ENCODE measurements around the gene ARHGAP15.

Gene ARHGAP15

GRCh38 chr2:143110758-143111428 lies 18.3 kb upstream of the ARHGAP15 start:
- peak; percentile 76 for TF ChIP-seq RAD21 (IDR thresholded peaks at IDR 0.05; ENCODE audit: low read depth)
- TF ChIP-seq EGR1 (IDR thresholded peaks at IDR 0.05), result no peak

GRCh38 chr2:143117225-143117624 lies 12.0 kb upstream of the ARHGAP15 start:
- TF ChIP-seq NFIC (IDR thresholded peaks at IDR 0.05) (no peak), YY1 (IDR thresholded peaks at IDR 0.05; ENCODE audit: low read depth) (no peak), FOXM1 (IDR thresholded peaks at IDR 0.05; ENCODE audit: borderline replicate concordance, low read depth) (no peak), CREB1 (IDR thresholded peaks at IDR 0.05; ENCODE audit: low read depth) (no peak), TCF12 (IDR thresholded peaks at IDR 0.05; ENCODE audit: low read depth) (no peak), CEBPB (IDR thresholded peaks at IDR 0.05) (no peak)

GRCh38 chr2:143121079-143121478 lies 8.1 kb upstream of the ARHGAP15 start:
- no peak for TF ChIP-seq ZBTB7A (IDR thresholded peaks at IDR 0.05; ENCODE audit: low read depth)
- no peak for TF ChIP-seq TAF1 (IDR thresholded peaks at IDR 0.05; ENCODE audit: low read depth)
- TF ChIP-seq CREB1 (IDR thresholded peaks at IDR 0.05; ENCODE audit: low read depth), result no peak
- no peak for TF ChIP-seq NFIC (IDR thresholded peaks at IDR 0.05)
- no peak for TF ChIP-seq EP300 (IDR thresholded peaks at IDR 0.05; ENCODE audit: borderline replicate concordance)
- no peak for TF ChIP-seq TCF12 (IDR thresholded peaks at IDR 0.05; ENCODE audit: low read depth)
- no peak for TF ChIP-seq REST (IDR thresholded peaks at IDR 0.05; ENCODE audit: low read depth)
- no peak for TF ChIP-seq FOXM1 (IDR thresholded peaks at IDR 0.05; ENCODE audit: borderline replicate concordance, low read depth)
- no peak for TF ChIP-seq CEBPB (IDR thresholded peaks at IDR 0.05)
- TF ChIP-seq RAD21 (IDR thresholded peaks at IDR 0.05; ENCODE audit: low read depth), result no peak

- TF ChIP-seq REST (IDR thresholded peaks at IDR 0.05; ENCODE audit: low read depth) (no peak), ZBTB7A (IDR thresholded peaks at IDR 0.05; ENCODE audit: low read depth) (no peak), EP300 (IDR thresholded peaks at IDR 0.05; ENCODE audit: borderline replicate concordance) (no peak), RAD21 (IDR thresholded peaks at IDR 0.05; ENCODE audit: low read depth) (no peak), TAF1 (IDR thresholded peaks at IDR 0.05; ENCODE audit: low read depth) (no peak), YY1 (IDR thresholded peaks at IDR 0.05; ENCODE audit: low read depth) (no peak), TEAD4 (IDR thresholded peaks at IDR 0.05) (no peak), NFIC (IDR thresholded peaks at IDR 0.05) (no peak), CEBPB (IDR thresholded peaks at IDR 0.05) (no peak), FOXM1 (IDR thresholded peaks at IDR 0.05; ENCODE audit: borderline replicate concordance, low read depth) (no peak), TCF12 (IDR thresholded peaks at IDR 0.05; ENCODE audit: low read depth) (no peak), CREB1 (IDR thresholded peaks at IDR 0.05; ENCODE audit: low read depth) (no peak)
- TF ChIP-seq, protein P1, sequence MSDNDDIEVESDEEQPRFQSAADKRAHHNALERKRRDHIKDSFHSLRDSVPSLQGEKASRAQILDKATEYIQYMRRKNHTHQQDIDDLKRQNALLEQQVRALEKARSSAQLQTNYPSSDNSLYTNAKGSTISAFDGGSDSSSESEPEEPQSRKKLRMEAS (IDR thresholded peaks at IDR 0.05), result no peak
- TF ChIP-seq, protein P2, sequence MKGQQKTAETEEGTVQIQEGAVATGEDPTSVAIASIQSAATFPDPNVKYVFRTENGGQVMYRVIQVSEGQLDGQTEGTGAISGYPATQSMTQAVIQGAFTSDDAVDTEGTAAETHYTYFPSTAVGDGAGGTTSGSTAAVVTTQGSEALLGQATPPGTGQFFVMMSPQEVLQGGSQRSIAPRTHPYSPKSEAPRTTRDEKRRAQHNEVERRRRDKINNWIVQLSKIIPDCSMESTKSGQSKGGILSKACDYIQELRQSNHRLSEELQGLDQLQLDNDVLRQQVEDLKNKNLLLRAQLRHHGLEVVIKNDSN (IDR thresholded peaks at IDR 0.05), result no peak
Observed at GRCh38 chr2:143121957-143122356, 7.3 kb upstream of the ARHGAP15 start.

- no peak for TF ChIP-seq TAF1 (IDR thresholded peaks at IDR 0.05; ENCODE audit: low read depth)
- TF ChIP-seq RAD21 (IDR thresholded peaks at IDR 0.05; ENCODE audit: low read depth), result no peak
- no peak for TF ChIP-seq REST (IDR thresholded peaks at IDR 0.05; ENCODE audit: low read depth)
- no peak for TF ChIP-seq YY1 (IDR thresholded peaks at IDR 0.05; ENCODE audit: low read depth)
- TF ChIP-seq, protein P2 (IDR thresholded peaks at IDR 0.05), result no peak
- TF ChIP-seq EGR1 (IDR thresholded peaks at IDR 0.05), result no peak
- TF ChIP-seq EP300 (IDR thresholded peaks at IDR 0.05; ENCODE audit: borderline replicate concordance), result no peak
- no peak for TF ChIP-seq FOXM1 (IDR thresholded peaks at IDR 0.05; ENCODE audit: borderline replicate concordance, low read depth)
- no peak for TF ChIP-seq ZBTB7A (IDR thresholded peaks at IDR 0.05; ENCODE audit: low read depth)
- TF ChIP-seq TCF12 (IDR thresholded peaks at IDR 0.05; ENCODE audit: low read depth), result no peak
- no peak for TF ChIP-seq CEBPB (IDR thresholded peaks at IDR 0.05)
- TF ChIP-seq, protein P1 (IDR thresholded peaks at IDR 0.05), result no peak
- no peak for TF ChIP-seq CREB1 (IDR thresholded peaks at IDR 0.05; ENCODE audit: low read depth)
- no peak for TF ChIP-seq NFIC (IDR thresholded peaks at IDR 0.05)
- no peak for TF ChIP-seq TEAD4 (IDR thresholded peaks at IDR 0.05)
Observed at GRCh38 chr2:143123911-143124310, 5.3 kb upstream of the ARHGAP15 start.

All from Ishikawa (cell line).